GM19397 (cell line): ENCODE measurements around the gene IRF2BP2.
"Not testable (repeated sequence)": the region's sequence is repeated elsewhere in the genome, so short reads cannot be mapped to it uniquely, and the experiment has no call there.

Experiments used
- ATAC-seq: cut with Tn5 transposase; IDR thresholded peaks from one replicate; pipeline ENCODE4 v1.9.1; 2021; ENCODE audit warnings: mild to moderate bottlenecking, moderate library complexity; ENCODE audit not compliant: unreplicated experiment

The IRF2BP2 gene

DNA sequence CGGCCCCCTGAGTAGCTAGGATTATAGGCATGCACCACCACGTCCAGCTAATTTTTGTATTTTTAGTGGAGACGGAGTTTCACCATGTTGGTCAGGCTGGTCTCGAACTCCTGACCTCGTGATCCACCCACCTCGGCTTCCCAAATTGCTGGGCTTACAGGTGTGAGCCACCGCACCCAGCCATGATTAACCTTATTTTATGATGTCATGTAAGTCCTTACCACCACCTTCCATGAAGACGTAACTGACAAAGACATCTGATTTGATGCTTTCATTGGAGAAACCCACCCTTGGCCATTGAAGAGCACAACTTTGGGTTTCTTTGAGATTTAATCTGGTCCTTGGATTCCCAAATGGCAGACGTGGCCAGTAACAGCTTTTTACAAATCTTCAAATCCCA is 24.9 kb upstream of the IRF2BP2 start:
- not testable (repeated sequence) for ATAC-seq

DNA sequence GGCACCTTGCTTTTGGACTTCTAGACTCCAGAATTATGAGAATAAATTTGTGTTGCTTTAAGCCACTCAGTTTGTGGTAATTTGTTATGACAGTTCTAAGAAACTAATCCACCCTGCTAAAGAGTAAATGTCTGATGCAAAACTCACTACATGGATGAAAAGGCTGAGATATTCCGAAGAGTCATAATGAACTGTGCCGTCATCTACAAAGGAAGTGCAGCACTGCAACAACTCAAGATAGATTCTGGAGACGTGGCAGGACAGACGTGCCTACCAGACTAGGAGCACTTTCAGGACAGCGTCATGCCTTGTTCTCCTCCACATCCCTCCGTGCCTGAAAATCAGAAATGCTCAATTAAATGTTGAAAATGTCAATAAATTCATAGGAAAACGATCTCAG is 24.4 kb upstream of the IRF2BP2 start:
- ATAC-seq, result no peak

DNA sequence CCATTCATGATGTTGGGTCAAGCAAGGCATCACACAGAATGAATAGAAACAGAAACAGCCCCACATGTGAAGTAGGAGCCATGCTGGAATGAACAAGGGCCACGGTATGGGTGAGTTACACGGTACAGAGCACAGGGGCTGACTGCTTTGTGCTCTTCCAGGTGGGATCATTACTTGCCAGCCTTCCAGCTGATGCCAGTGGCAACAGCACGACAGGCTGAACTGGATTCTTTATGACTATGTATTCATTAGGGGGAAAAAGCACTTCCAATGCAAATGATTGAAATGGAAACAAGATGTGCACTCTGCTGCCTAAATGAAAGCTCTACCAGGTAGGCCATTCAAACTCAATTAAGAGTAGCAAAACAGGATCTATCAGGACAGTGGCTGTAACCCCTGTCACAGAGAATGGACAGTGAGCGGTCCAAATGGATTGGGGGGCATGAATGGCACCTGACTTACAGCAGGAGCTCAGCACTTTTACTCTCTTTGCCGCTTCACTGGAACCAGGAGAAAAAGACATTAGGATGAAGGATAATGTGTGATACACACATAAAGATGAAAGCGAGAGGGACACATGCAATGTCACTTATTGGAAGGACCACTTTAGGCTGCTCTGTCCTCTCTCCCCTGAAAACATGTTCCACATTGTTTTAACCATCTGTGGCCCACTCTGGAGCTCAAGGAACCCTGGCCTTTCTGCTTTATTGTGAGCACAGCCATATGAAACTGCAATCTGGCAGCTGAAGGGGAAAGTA is 23.4 kb upstream of the IRF2BP2 start:
- ATAC-seq, result no peak

DNA sequence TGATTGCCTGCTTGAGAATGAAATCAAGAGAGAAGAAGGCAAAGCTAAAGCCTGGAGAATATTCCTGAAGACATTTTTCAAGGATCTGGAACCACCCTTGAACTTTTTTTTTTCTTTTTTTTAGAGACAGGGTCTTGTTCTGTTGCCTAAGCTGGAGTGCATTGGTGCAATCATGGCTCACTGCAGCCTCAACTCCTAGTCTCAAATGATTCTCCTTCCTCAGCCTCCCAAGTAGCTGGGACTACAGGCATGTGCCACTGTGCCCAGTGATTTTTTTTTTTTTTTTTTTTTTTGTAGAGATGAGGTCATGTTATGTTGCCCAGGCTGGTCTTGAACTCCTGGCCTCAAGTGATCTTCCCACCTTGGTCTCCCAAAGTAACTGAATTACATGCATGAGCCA is 22.2 kb upstream of the IRF2BP2 start:
- ATAC-seq, result no peak

DNA sequence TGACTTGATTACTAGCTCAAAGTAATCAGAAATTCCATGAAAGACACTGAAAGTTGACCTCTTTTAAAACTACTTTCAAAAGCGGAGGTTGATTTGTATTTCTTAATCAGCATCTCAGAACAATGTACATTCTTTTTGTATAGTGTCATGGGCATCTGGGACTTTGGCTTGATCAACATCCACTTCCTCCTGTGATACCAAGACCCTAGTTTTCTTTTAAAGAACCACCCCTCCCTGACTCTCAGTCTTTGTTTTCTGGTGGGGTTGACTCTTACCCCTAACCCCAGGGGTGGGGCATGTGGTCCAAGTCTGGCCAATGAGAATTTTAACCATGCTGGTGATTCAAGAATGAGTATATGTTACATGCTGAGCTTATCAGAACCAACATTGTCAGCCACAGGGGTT is 21.7 kb upstream of the IRF2BP2 start:
- ATAC-seq, result no peak

DNA sequence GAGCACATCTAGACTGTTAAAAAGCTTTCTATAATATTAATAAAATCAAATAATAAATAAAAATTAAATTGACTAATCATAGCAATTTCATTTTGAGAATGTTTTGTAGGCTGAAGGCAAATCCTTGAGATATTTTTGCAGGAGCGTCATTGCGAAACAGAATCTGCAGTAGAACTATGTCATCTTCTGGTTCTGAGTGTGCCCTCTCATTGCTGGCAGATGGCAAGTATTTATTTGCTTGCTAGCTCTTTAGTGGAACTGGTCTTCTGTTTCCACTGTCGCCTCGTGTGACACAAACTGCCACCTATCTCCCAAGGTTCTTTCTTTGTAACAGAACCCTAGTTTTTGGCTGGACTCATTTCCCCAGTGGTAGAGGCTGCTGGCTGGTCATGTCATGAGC is 19.0 kb upstream of the IRF2BP2 start:
- ATAC-seq, result no peak

DNA sequence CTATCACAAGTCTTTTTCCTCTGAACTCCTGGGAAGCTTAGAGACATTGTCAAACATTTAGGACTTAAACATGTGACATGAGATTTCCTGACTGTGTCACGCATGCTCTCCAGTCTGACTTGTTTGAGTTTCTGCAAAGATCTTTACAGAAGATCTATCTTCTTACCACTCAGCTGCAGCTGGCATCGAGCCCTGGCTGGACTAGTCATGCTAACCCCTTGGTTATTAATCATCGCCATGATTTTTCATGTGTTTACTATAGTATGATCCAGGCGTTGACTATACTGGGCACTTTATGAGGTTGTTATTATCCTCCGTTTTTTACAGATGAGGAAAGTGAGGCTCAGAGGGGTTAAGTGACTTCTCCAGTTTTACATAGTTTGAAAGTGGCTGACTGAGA is 18.1 kb upstream of the IRF2BP2 start:
- ATAC-seq, result no peak

DNA sequence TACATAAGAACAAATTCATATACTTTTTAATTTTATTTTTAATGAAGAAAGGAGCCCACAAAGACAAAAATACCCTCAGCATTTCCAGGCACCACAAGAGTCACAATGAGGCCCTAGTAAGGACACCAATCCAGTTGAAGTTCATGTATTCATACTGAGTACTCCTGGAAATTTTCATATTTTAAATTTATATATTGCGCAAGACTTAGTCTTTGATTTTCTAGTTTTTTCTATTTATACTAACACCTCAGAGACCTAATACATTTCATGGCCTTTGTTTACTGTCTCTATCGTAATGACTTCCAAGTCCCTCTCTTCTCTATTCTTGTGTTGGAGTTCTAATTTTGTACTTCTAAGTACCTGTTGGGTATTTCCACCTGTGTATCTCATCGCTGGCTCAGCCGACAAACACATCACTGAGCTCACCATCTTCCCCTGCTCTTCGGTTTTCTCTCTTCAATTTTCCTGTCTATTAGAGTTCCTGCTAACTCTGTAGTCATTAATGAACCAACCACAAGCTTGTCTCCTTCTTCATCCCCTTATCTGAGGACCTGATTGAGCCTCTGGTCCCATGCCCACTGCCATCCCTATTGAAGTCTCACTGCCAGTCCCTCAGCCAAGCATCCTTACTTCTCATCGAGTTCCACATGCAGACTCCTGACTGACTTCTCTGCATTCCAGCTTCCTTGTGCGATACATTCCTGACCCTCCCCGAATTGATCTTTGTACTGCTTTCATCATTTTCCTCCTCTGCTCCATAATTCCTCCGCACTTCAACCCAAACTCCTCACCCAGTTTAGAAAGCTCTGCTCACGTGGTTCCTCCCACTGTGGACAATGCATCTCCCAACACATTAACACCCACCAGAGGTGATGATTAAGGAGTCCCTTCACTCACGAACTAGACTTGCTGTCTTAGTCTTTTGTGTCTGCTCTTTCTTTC is 17.3 kb upstream of the IRF2BP2 start:
- ATAC-seq, result no peak

DNA sequence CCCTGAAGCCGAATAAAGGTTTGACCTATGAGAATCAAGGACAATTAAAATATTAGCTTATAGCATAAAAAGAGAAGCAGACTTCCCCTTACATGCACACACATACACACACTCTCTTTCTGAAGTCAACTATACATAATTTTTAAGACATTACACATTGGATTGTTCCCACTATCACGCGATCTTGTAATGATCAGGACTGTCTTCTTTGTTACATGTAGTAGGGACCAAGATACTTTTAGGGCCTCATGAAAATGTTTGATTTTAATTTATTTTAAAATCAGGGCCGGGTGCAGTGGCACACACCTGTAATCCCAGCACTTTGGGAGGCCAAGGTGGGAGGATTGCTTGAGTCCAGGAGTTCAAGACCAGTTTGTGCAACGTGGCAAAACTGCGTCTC is 16.4 kb upstream of the IRF2BP2 start:
- ATAC-seq, result no peak

DNA sequence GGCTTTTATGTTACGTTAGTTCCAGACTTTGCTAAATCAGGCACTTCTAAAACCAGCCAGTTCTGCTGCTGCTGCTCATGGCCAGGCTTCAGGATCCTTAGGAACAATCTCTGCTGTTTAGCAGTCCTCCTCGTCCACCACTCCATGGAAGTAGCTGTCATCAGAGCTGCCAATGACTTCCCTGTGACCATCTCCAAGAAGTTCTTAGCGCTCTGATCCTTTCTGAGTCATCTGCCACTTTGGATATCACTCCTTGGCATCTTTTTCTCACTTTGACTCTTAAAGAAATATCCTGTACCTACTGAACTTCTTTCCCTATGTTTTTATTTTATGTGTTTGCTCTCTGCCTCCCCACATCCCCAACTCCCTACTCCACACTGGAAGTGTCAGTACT is 14.7 kb upstream of the IRF2BP2 start:
- ATAC-seq, result no peak

DNA sequence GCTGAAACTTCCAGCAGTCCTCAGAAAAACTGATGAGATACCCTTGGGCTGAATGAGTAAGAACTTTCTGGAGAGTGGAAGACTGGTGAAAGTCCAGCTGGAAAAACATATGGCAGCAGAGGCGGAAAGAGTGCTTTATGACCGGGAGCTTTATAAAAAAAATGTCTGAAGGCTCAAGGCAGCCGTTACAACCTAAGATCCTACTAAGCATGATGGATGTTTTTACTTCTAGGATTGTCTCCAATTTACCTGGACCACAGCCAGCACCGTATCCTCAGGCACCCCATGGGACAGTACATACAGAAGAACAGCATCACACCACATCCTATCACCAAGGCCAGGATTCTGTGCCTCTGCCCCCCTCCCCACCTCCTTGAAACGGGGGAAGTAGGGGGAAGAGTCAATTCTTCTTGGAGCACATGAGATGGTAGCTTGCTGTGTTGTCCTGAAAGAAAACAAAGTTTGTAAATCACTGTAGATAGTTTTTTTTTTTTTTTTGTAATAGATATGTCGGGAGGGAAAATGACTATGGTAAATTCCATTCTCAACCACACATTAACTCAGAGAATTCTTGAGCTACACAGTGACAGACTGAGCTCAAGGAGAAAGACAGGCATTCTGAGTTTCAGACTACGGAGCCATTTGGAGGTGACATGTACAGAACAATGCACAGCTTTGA is 11.8 kb upstream of the IRF2BP2 start:
- ATAC-seq, result no peak

DNA sequence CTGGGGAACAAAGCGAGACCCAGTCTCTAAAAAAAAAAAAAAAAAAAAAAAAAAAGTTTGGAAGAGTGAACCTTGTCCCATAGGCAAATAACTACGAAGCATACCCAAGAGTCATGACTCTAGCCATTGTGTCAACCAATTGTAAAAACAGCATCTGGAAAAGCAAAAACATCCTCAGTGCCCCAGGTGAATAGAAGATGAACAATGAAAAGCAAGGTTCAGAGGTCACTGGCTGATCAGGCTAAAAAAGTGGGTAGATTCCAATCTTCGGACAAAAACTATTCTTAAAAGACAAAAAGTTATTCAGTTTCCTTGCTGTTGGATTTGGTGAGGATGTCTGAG is 11.1 kb upstream of the IRF2BP2 start:
- ATAC-seq, result no peak

DNA sequence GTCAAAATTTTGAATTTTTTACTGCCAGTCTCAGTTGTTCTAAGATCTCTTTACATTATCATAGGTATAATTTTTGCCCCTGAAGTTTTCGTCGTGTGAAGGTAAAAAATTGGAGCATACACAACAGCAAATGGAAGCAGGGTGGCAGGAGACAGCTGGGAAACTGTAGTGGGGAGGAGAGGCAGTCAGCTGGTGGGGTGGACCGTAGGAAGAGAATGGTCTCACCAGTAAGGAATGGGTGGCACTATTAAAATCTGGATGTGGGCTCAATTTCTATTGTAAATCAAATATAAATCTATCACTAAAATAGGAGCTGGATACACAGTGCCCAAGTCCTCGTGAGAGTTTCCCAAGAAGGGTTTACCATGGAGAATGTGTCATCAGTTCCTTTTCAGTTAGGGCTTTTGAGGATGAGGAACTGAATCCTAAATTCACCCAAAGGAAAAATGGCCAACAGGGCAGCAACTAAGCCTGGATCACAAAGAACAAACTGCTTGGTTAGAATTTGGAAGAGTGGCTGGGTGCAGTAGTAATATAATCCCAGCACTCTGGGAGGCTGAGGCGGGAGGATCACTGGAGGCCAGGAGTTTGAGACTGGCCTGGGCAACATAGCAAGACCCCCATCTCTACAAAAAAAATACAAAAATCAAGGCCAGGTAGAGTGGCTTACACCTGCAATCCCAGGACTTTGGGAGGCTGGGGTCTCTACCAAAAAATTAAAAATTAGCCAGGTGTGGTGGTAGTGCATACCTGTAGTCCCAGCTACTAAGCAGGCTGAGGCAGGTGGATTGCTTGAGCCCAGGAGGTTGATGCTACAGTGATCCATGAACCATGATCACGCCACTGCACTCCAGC is 10.5 kb upstream of the IRF2BP2 start:
- ATAC-seq, result no peak

DNA sequence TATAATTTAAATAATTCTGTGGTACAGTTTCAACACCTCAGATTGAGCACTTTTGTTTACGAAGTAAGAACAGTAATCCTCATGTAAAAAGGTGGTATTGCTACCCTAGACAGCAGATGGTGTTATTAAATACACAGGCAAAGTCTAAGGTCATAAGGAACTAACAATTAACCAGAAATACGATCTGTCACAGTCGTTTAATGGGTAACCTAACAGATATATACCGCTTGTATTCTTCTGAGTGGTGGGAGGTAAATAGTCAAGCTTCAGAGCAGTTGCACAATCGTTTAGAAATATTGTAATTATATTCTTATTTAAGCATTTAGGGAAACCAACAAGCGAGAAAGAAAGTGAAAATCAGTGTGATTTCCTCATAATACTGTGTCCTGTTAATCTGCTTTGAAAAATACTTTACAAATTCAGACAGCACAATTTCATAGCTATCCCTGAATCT is 9.8 kb upstream of the IRF2BP2 start:
- no peak for ATAC-seq

DNA sequence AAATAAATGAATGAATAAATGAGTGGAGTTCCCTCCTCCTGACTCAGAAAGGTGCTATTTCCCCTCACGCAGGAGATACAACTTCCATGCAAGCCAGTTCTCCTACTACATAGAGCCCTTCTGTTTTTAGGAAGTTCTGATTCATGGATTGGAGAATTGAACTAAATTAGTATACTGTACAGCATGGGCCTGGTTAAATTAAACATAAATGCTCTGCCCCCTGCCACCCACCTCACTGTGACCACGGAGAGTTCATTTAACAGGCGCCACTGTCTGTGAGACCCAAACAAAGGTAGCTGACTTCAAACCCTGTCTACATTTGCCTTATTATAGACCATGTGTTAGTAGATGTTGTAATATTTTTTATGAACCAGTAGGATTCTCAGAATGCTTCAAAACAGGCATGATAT is 9.1 kb upstream of the IRF2BP2 start:
- ATAC-seq, result no peak

DNA sequence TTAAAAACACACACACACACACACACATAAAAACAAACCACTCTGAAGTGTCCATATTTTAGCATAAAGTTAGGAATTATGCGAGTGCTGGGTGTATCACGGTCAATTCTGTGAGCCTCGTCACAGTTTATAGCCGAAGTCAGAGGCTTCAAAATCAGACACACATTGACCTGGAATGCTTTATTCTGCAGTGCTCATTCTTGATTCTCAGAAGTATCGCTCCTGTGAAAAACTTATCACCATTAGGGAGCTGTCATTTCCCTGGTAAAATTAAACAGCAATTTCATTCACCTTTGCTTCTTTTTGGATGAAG is 8.7 kb upstream of the IRF2BP2 start:
- ATAC-seq, result no peak

DNA sequence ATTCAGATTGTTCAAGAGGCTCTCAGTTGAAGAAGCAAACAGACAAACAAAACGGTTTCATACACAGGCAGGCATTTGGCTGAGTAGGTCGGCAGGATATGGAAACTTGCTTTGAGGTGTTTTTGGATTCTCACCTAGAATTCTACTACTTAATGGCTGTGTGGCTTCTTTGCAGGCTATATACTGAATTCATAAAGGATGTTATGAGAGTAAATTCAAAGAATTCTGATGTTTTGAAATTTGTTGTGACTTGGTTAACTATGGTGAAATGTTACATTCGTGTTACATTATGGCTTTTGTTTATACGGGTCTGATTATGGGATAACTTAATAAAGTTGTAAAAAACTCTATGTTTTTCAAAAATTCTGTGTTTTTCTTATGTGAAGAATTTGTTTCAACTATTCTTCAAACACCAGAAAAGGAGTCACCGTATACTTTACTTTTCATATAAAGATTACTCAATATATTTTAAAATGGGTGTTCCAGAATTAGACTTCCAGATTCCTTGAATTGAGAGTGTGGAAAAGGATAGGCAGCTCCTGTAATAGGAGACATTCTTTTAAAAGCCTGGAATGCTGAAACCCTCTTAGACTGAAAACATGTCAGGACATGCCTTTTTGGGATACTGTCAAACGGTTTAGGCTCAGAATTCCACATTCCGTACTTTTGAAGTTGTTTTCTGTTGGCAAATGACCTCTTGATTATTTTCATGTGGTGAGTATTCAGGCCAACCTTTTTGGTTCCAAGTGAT is 8.2 kb upstream of the IRF2BP2 start:
- ATAC-seq, result no peak

DNA sequence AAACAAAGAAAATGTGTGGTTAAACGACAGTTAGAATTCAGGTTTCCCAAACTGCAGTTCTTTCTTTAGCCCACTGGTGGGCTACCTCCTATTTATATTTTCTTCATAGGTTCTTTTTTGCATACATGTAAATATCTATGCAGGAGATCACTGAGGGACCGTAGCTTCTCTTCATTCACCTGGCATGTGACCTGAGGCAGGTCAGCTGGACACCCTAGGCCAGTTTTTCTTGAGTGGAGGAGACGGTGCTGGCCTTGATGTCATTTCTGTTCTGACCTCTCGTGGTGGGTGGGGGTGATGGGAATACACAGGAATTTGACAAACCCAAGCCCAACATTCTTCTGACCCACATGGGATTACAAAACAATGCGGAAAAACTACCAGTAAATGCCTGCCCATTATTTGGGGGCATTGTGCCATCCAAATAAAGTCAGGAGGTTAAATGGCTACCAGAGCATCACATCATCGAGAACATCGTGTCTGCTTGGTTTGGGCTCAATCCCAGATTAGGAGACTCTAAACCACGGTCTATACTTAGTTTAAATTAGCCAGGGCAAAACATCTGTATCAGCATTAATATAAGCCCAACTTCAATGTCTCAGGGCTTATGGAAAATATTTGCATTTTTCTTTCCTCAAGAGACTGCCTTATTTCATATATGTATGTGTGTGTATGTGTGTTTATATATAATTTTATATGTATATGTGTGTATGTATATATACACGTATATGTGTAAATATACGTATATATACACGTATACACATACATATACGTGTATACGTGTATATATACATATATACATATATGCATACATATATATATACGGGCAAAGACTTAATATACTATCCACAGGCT is 7.4 kb upstream of the IRF2BP2 start:
- no peak for ATAC-seq

DNA sequence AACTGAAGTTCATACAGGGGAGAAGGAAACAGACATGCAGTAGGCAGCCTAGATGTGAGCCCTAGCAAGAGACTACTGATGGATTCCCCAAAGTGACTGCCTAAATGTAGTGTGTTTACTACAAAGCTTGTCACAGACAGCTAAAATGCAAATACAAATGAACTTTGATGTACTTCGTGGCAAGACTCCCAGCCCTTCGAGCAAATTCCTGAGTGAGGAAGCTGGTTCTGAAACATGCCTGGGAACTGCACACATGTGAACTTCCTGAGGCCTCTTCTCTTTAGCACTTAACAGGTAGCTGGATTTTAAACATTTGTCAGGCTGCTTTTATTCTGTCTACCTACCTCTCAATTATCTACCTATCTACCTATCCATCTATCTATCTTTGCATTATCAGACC is 6.7 kb upstream of the IRF2BP2 start:
- no peak for ATAC-seq
